Left ventricle myocardium superior (tissue), 1 donor: ENCODE data around the gene TRIP11. TPM values are rescaled to one million over a fixed set of nuclear protein-coding genes. Genes with fewer than 3 reads are reported as not detected.

Source experiments
- ATAC-seq: fragments of 200-7000 bp; cut with Tn5 transposase; one replicate; pipeline ENCODE4 v1.9.1; 2020; ENCODE audit warnings: mild to moderate bottlenecking, moderate library complexity
- DNase-seq: peaks from one replicate; pipeline ENCODE4 v3.0.0-alpha.2; 2020
- intact Hi-C: fragments of 100-400 bp; cut with micrococcal nuclease; formaldehyde crosslinking; loops from one replicate; pipeline ENCODE4 v1.11.0; 2022
- total RNA-seq: library from RNA; stranded (reverse); fragmentation: NEBNext Ultra II Directional; extraction: Animal tissue kit (Norgen Biotek cat#: 25700); gene quantifications from one replicate; pipeline ENCODE4 v1.2.1, GENCODE V29; 2021
- donor health status: DM: no; HTN: yes; CAD: no; lungs with severe emphysema.

TRIP11 gene
- total RNA-seq, 1 donor from 2014 or later = 54.3 TPM

- intact Hi-C loops = no loop called here
- ATAC-seq (no peak), DNase-seq (no peak)
Measured at GRCh38 chr14:92014040-92014439, 25.8 kb downstream of the TRIP11 start.

DNA sequence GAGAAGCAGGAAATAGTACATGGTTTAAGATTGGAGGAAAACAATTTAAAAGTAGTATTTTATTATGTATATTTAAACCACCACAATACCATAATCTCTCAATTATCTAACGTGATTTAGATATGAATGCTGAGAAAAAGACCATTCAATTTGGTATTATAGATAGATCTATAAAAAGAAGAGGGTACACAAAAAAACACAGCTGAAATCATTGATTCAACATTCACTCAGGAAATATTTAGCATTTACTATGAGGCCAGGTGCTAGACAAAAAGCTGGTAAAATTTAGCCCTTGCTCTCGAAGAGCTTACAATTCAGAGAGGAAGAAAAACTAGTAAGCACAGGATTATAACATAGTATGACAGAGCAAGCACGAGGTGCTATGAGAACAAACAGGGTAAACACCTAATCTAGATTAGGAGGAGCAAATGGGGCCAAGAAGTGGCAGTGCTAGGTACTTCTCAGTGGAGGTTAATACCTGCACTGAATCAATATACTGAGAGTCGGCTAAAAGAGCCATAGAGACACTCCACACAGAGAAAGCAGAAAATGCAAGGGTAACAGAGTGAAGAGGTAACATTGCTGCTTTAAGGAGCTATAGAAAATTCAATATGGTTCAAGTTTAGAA, 27.6 kb downstream of the TRIP11 start:
- DNase-seq (no peak), ATAC-seq (no peak)
- intact Hi-C loops = no loop called here

GRCh38 chr14:92010644-92011043, 29.2 kb downstream of the TRIP11 start:
- DNase-seq (no peak), ATAC-seq (no peak)
- intact Hi-C loops = no loop called here

DNA sequence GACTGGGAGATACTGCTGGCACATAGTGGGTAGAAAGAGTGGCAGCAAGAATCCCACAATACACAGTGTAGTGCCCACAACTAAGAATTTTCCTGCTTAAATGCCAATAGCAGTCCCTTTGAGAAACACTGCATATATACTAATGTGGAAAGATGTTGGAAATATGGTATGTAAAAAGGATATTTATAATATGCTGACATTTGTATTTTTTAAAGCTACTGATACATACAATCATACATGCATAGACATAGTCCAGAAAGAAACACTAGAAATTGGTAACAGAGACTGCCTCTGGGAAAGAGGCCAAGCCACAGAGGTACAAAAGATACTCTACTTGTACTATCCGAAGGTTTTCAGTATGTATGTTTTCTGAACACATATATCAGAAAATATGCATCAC, 30.3 kb downstream of the TRIP11 start:
- intact Hi-C loops = no loop called here
- no peak for DNase-seq
- ATAC-seq = no peak

DNA sequence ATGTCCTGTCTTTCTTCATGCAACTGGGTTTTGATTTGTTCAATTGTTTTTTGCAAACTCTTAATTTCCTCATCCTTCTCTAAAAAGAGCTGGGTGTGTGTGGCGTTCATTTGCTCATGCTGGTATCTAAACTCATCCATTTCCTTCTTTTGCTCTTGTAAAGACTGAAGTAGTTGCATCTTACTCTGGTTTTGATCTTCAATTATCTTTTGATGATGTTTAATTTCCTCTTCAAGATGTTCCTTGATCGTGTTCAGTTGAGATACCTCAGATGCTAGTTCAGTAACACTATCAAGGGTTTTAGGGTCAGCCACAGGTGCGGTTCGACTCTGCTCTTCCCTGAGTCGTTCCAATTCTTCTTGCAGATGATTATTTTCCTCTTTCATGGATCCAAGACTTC, 34.8 kb downstream of the TRIP11 start:
- DNase-seq (no peak), ATAC-seq (no peak)
- intact Hi-C loops = no loop called here

GRCh38 chr14:92004062-92004461, 35.8 kb downstream of the TRIP11 start:
- no peak for DNase-seq
- ATAC-seq = no peak
- intact Hi-C loops = no loop called here

DNA sequence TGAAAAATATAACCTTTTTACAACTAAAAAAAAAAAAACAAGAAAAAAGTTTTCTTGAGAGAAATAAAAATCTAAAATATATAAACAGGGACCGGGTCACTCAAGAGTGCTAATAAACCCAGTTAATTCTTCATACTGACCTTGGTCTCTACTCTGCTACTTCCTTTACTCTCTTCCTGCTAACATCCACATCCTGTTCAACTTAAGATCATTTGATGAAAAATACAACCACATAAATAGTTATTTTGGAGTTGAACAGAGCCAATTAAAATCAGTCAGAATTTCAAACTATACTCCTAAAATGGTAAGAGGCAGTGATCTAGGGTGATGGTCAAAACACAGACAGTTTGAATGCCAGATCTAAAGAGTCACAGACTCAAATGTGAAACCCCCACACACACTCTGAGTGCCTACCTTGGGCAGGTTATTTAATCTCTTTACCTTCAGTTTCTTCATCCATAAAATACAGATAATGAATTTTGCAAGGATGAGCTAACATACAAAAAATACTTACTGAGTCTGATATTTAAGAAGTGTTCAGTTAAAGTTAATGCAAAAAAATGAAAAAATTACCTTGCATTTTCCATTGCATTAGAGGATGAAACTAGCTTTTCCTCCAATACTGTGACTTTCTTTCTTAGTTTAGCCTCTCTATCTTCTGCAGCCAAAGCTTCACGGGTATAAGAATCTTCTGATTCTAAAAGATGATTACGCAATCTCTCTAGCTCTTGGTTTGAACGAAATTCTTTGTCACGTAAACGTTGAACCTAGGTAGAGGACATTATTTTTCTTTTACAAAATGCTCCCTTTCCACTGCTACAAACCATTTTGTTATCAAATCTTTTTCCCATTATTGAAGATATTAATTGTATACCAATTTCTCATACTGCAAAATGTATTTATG, 40.9 kb downstream of the TRIP11 start:
- DNase-seq (no peak), ATAC-seq (no peak)
- intact Hi-C loops = no loop called here

DNA sequence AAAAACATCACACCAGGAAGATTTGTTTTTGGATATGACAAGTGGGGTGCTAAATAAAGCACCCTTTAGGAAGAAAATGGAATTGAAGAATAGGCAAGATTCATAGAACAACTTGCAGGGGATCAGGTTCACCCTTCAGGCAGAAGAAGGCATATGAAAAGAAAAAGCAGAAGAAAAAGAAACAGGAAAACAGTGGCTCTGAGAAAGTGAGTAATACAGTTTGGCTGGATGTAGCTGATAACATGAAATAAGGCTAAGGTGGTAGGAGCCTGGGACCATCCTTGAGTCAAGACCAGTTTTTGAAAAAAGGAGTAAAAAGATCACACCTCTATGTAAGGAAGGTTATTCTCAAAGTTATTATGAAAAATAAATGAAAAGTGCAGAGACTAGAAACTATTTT, 42.4 kb downstream of the TRIP11 start:
- DNase-seq (no peak), ATAC-seq (no peak)
- intact Hi-C loops = no loop called here

GRCh38 chr14:91996948-91997371, 42.9 kb downstream of the TRIP11 start:
- intact Hi-C loops = no loop called here
- DNase-seq = no peak
- peak; percentile 63 for ATAC-seq

DNA sequence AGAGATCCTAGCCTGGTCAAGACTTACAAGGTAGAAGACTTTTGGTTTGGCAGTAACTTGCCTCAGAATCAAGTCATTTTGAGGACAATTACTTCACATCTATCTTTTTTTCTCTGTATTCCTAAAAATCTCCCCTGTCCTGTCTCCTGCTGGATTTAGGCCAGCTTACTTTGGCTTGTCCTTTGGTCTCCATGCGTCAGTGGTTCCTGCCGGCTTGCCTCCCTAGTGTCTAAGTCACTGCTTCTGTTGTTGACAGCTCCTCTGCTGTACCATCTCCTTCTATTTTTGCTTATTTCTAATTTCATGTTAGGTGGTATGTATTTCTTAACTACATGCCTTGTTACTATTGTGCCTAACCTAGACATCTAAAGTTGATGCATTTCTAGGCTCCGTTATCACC, 52.7 kb downstream of the TRIP11 start:
- intact Hi-C loops = no loop called here
- peak; percentile 43 for ATAC-seq
- no peak for DNase-seq

DNA sequence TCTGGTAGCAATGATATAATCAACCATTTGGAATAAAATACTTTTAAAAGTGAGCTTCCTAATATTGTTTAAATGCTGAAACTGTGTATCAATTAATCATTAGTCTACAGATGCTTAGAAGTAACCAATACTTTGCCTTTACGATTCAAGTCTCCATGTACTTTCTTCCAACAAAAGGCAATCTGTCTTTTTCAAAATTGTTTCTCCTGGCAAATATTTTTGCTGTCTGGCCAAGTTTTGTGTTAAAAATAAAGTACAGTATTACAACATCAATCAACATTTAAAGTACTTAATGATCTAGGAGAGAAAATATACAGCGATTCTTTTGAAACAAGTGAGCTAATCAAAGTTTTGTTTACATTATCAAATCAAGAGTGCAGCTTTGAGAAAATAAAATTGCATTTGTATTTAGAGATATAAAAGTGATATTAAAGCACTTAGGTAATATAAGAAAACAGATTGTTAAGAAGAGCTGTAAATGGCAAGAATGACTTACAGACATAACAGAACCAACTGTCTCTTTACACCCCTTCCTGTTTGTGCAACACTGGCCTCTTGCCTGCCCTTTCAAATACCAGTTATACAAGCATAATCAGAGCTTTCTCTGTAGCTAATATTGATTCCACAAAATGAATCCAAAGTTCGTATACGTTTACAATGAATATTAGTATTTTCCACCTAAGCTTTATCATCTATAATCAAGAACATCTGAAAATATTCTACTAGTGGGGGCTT, 54.2 kb downstream of the TRIP11 start:
- ATAC-seq (peak; percentile 60), DNase-seq (no peak)
- intact Hi-C loops = no loop called here

- ATAC-seq = no peak
Measured at GRCh38 chr14:91985008-91985407, 54.9 kb downstream of the TRIP11 start.

DNA sequence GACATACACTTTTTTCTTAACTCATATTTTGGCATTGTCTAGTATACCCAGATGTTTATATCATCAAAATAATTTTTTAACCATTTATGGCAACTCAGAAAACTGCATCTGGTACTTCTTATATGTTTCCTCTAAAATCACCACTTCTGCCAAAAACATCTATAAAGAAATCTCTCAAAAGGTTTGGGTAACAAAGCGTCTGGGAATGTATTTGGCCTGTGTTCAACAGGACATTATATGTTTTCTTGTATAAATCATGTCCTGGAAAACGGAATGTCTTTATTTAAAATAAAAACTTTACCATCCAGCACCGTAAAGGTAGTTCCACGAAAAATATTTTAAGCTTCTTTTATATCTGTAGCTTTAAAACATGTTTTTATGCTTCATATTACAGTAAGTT, 56.3 kb downstream of the TRIP11 start:
- intact Hi-C loops = no loop called here
- DNase-seq (no peak), ATAC-seq (no peak)

More at GRCh38 chr14:91985008-91985407, 54.9 kb downstream of the TRIP11 start:
- intact Hi-C loops = no loop called here
- DNase-seq = no peak

GRCh38 chr14:91980157-91980556, 59.7 kb downstream of the TRIP11 start:
- peak; percentile 35 for ATAC-seq
- intact Hi-C loops = no loop called here
- no peak for DNase-seq

DNA sequence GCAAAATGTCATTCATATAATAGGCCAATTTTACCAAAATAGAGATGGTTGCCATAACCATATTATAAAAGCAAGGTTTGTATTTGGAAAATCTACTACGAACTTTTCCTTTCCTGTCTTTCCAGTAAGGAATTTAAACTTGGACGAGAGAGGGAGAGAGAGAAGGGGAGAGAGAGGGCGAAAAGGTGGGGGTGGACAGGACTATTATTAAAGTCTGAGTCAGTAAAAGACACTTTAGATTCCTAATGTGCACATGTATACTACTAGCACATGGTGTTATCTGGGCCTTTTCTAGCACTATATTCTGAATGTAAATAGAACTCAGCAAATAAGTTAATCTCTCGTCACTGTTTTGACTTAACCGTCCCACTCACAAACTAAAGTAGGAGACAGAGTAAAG, 62.0 kb downstream of the TRIP11 start:
- intact Hi-C loops = no loop called here
- DNase-seq = no peak
- peak; percentile 94 for ATAC-seq

- ATAC-seq (no peak), DNase-seq (no peak)
- intact Hi-C loops = no loop called here
Measured at GRCh38 chr14:91975763-91976162, 64.1 kb downstream of the TRIP11 start.

- intact Hi-C loops = no loop called here
- no peak for DNase-seq
- ATAC-seq = no peak
Measured at GRCh38 chr14:91971188-91971778, 68.6 kb downstream of the TRIP11 start.

DNA sequence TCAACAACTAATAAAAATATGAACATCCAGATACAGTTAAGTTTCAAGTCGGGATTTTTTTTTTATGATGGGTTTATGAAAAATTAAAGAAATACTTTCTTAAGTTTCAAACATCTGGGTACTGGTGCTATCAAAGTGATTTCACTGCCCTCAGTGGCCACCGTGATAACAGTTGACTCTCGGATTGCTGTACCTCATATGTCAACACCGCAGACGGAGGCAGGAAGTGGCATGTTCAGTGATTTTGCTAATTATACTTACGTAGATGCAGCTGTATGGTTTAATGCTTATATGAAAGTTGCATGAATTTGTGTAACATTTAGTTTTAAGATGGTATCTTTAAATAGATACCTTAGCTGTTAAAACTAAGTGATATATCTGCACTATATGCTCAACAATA, 71.6 kb downstream of the TRIP11 start:
- intact Hi-C loops = no loop called here
- ATAC-seq (no peak), DNase-seq (no peak)

GRCh38 chr14:91964724-91965123, 75.1 kb downstream of the TRIP11 start:
- ATAC-seq (no peak), DNase-seq (no peak)
- intact Hi-C loops = no loop called here

DNA sequence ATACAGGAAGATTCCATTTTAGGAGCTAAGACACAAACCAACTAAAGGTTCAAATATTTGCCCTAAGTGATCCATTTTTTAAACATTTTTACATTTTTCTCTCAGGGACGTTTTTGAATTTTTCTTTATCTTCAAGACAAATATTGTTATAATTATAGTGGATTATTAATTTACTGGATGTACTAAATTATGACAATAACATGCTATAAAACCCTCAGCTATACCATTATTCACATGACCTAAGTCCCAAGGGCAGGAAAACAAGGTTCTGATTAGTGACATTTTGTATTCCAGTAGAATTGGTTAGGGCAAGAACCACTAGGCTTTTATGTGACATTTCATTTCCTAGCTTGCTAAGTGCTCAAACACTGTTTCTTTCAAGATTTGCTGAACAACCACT, 75.8 kb downstream of the TRIP11 start:
- DNase-seq = no peak
- intact Hi-C loops = no loop called here
- ATAC-seq = no peak
